ENCODE results near the gene IL6ST. TPM values are rescaled to one million over a fixed set of nuclear protein-coding genes. Genes with fewer than 3 reads are reported as not detected.

Gene IL6ST
- total RNA-seq, 3 donors from 2014 or later: 74.9 to 97.1 (median 79.1) TPM

- DNase-seq (no peak), ATAC-seq (no peak)
- no peaks in the 10 kb centered on the region for H3K9me3 Mint-ChIP-seq
- H3K4me3 Mint-ChIP-seq: no peak overlapping the region
- H3K36me3 Mint-ChIP-seq (ENCODE audit: insufficient read depth): no peaks in the 10 kb centered on the region
- no peaks in the 10 kb centered on the region for H3K27me3 Mint-ChIP-seq (ENCODE audit: low read depth)
- peaks cover 6% of the 10 kb centered on the region for H3K4me1 Mint-ChIP-seq (ENCODE audit: low read depth)
Measured at GRCh38 chr5:55926476-55926875, 68.3 kb downstream of the IL6ST start.

- Mint-ChIP-seq H3K27me3 (ENCODE audit: low read depth) (no peaks in the 10 kb centered on the region), H3K9me3 (no peaks in the 10 kb centered on the region), H3K4me3 (no peak overlapping the region), H3K4me1 (ENCODE audit: low read depth) (peaks cover 6% of the 10 kb centered on the region), H3K36me3 (ENCODE audit: insufficient read depth) (no peaks in the 10 kb centered on the region)
- ATAC-seq (no peak), DNase-seq (no peak)
Measured at GRCh38 chr5:55925712-55926111, 69.1 kb downstream of the IL6ST start.

- H3K36me3 Mint-ChIP-seq (ENCODE audit: insufficient read depth): no peaks in the 10 kb centered on the region
- H3K4me3 Mint-ChIP-seq: no peak overlapping the region
- no peaks in the 10 kb centered on the region for H3K27me3 Mint-ChIP-seq (ENCODE audit: low read depth)
- DNase-seq (no peak), ATAC-seq (no peak)
- peaks cover 6% of the 10 kb centered on the region for H3K4me1 Mint-ChIP-seq (ENCODE audit: low read depth)
- H3K9me3 Mint-ChIP-seq: no peaks in the 10 kb centered on the region
Measured at GRCh38 chr5:55925181-55925580, 69.6 kb downstream of the IL6ST start.

- ATAC-seq: no peak
- no peak overlapping the region for H3K4me3 Mint-ChIP-seq
- no peaks in the 10 kb centered on the region for H3K36me3 Mint-ChIP-seq (ENCODE audit: insufficient read depth)
- H3K27me3 Mint-ChIP-seq (ENCODE audit: low read depth): no peaks in the 10 kb centered on the region
- H3K9me3 Mint-ChIP-seq: no peaks in the 10 kb centered on the region
- DNase-seq: no peak
- H3K4me1 Mint-ChIP-seq (ENCODE audit: low read depth): peaks cover 8% of the 10 kb centered on the region
Measured at GRCh38 chr5:55924744-55925143, 70.0 kb downstream of the IL6ST start.

GRCh38 chr5:55923865-55924500 is 70.8 kb downstream of the IL6ST start:
- DNase-seq (no peak), ATAC-seq (peak in 1 of 2 donors; percentile 19)
- Mint-ChIP-seq H3K36me3 (ENCODE audit: insufficient read depth) (no peaks in the 10 kb centered on the region), H3K9me3 (no peaks in the 10 kb centered on the region), H3K4me3 (peak overlapping the region; percentile 90), H3K4me1 (ENCODE audit: low read depth) (peaks cover 14% of the 10 kb centered on the region), H3K27me3 (ENCODE audit: low read depth) (no peaks in the 10 kb centered on the region)

- no peak for DNase-seq
- H3K4me1 Mint-ChIP-seq (ENCODE audit: low read depth): peaks cover 14% of the 10 kb centered on the region
- no peaks in the 10 kb centered on the region for H3K9me3 Mint-ChIP-seq
- no peaks in the 10 kb centered on the region for H3K27me3 Mint-ChIP-seq (ENCODE audit: low read depth)
- H3K36me3 Mint-ChIP-seq (ENCODE audit: insufficient read depth): no peaks in the 10 kb centered on the region
- ATAC-seq: peak in 1 of 2 donors; percentile 41
- H3K4me3 Mint-ChIP-seq: peak overlapping the region; percentile 90
Measured at GRCh38 chr5:55923177-55923771, 71.5 kb downstream of the IL6ST start.

- Mint-ChIP-seq H3K36me3 (ENCODE audit: insufficient read depth) (no peaks in the 10 kb centered on the region), H3K4me3 (no peak overlapping the region)
Measured at GRCh38 chr5:55921617-55922016, 73.1 kb downstream of the IL6ST start.

GRCh38 chr5:55920784-55921183 is 74.0 kb downstream of the IL6ST start:
- DNase-seq: no peak
- no peaks in the 10 kb centered on the region for H3K9me3 Mint-ChIP-seq
- no peaks in the 10 kb centered on the region for H3K36me3 Mint-ChIP-seq (ENCODE audit: insufficient read depth)
- peaks cover 14% of the 10 kb centered on the region for H3K4me1 Mint-ChIP-seq (ENCODE audit: low read depth)
- no peak overlapping the region for H3K4me3 Mint-ChIP-seq
- H3K27me3 Mint-ChIP-seq (ENCODE audit: low read depth): no peaks in the 10 kb centered on the region
- ATAC-seq: no peak

More at GRCh38 chr5:55921617-55922016, 73.1 kb downstream of the IL6ST start:
- Mint-ChIP-seq H3K27me3 (ENCODE audit: low read depth) (no peaks in the 10 kb centered on the region), H3K4me1 (ENCODE audit: low read depth) (peaks cover 14% of the 10 kb centered on the region), H3K9me3 (no peaks in the 10 kb centered on the region)
- ATAC-seq (no peak), DNase-seq (no peak)

GRCh38 chr5:55919625-55920024 is 75.1 kb downstream of the IL6ST start:
- Mint-ChIP-seq H3K36me3 (ENCODE audit: insufficient read depth) (no peaks in the 10 kb centered on the region), H3K4me3 (no peak overlapping the region), H3K27me3 (ENCODE audit: low read depth) (no peaks in the 10 kb centered on the region), H3K9me3 (no peaks in the 10 kb centered on the region), H3K4me1 (ENCODE audit: low read depth) (peaks cover 14% of the 10 kb centered on the region)
- ATAC-seq (no peak), DNase-seq (no peak)

- DNase-seq (no peak), ATAC-seq (peak; percentile 46 to 64)
- Mint-ChIP-seq H3K9me3 (no peaks in the 10 kb centered on the region), H3K27me3 (ENCODE audit: low read depth) (no peaks in the 10 kb centered on the region), H3K4me1 (ENCODE audit: low read depth) (peaks cover 11% of the 10 kb centered on the region), H3K4me3 (no peak overlapping the region), H3K36me3 (ENCODE audit: insufficient read depth) (no peaks in the 10 kb centered on the region)
Measured at GRCh38 chr5:55918087-55919035, 76.4 kb downstream of the IL6ST start.

GRCh38 chr5:55917402-55918086 is 77.2 kb downstream of the IL6ST start:
- Mint-ChIP-seq H3K36me3 (ENCODE audit: insufficient read depth) (no peaks in the 10 kb centered on the region), H3K4me1 (ENCODE audit: low read depth) (peaks cover 8% of the 10 kb centered on the region), H3K9me3 (no peaks in the 10 kb centered on the region), H3K27me3 (ENCODE audit: low read depth) (no peaks in the 10 kb centered on the region), H3K4me3 (no peak overlapping the region)
- ATAC-seq: no peak
- no peak for DNase-seq

GRCh38 chr5:55916986-55917385 is 77.8 kb downstream of the IL6ST start:
- Mint-ChIP-seq H3K27me3 (ENCODE audit: low read depth) (no peaks in the 10 kb centered on the region), H3K4me1 (ENCODE audit: low read depth) (peaks cover 8% of the 10 kb centered on the region), H3K36me3 (ENCODE audit: insufficient read depth) (no peaks in the 10 kb centered on the region), H3K4me3 (no peak overlapping the region), H3K9me3 (no peaks in the 10 kb centered on the region)
- ATAC-seq (no peak), DNase-seq (no peak)

- Mint-ChIP-seq H3K27me3 (ENCODE audit: low read depth) (no peaks in the 10 kb centered on the region), H3K36me3 (ENCODE audit: insufficient read depth) (no peaks in the 10 kb centered on the region), H3K9me3 (no peaks in the 10 kb centered on the region), H3K4me3 (no peak overlapping the region), H3K4me1 (ENCODE audit: low read depth) (peaks cover 8% of the 10 kb centered on the region)
- DNase-seq (no peak), ATAC-seq (no peak)
Measured at GRCh38 chr5:55915783-55916182, 79.0 kb downstream of the IL6ST start.

GRCh38 chr5:55914971-55915370 is 79.8 kb downstream of the IL6ST start:
- H3K4me1 Mint-ChIP-seq (ENCODE audit: low read depth): peaks cover 8% of the 10 kb centered on the region
- H3K36me3 Mint-ChIP-seq (ENCODE audit: insufficient read depth): no peaks in the 10 kb centered on the region
- ATAC-seq (no peak), DNase-seq (no peak)
- H3K27me3 Mint-ChIP-seq (ENCODE audit: low read depth): no peaks in the 10 kb centered on the region
- H3K4me3 Mint-ChIP-seq: no peak overlapping the region
- no peaks in the 10 kb centered on the region for H3K9me3 Mint-ChIP-seq
